ENCODE data around the gene DPM3. TPM values are rescaled to one million over a fixed set of nuclear protein-coding genes. Genes with fewer than 3 reads are reported as not detected.

The DPM3 gene
- total and polyA plus RNA-seq, 9 of the 15 experiments (the other 6 are each of a cell fraction or from before 2014, with no cell fraction given) = 3.7 to 120 (median 36.4) TPM

DNA sequence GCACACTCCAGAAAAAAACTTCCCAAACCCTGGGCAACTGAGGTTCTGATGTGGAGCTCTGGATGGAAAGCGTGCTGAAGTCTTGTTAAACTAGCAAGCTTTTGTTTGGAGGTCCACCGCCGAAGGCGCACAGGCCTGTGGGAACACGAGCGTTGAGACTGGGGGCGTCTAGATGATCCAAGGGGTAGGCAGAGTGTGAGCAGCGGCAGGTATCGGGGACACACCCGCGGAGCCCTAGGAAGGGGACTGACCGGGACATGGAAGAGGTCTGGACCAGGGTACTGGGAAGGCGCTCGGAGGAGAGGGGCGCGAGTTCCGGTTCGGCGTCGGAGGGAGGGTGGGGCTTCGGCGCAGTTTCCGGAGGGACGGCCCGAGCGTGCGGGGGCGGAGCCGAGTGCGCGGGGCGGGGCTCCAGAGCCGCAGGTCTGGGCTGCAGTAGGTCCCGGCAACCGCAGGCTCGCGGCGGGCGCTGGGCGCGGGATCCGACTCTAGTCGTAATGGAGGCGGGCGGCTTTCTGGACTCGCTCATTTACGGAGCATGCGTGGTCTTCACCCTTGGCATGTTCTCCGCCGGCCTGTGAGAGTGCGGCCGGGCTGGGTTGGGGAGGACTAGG, 4.8 kb downstream of the DPM3 start, which contains the start of gene SLC50A1 (continued):
- TF ChIP-seq, protein P1, sequence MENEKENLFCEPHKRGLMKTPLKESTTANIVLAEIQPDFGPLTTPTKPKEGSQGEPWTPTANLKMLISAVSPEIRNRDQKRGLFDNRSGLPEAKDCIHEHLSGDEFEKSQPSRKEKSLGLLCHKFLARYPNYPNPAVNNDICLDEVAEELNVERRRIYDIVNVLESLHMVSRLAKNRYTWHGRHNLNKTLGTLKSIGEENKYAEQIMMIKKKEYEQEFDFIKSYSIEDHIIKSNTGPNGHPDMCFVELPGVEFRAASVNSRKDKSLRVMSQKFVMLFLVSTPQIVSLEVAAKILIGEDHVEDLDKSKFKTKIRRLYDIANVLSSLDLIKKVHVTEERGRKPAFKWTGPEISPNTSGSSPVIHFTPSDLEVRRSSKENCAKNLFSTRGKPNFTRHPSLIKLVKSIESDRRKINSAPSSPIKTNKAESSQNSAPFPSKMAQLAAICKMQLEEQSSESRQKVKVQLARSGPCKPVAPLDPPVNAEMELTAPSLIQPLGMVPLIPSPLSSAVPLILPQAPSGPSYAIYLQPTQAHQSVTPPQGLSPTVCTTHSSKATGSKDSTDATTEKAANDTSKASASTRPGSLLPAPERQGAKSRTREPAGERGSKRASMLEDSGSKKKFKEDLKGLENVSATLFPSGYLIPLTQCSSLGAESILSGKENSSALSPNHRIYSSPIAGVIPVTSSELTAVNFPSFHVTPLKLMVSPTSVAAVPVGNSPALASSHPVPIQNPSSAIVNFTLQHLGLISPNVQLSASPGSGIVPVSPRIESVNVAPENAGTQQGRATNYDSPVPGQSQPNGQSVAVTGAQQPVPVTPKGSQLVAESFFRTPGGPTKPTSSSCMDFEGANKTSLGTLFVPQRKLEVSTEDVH (IDR thresholded peaks at IDR 0.05; ENCODE audit: low read depth, partially characterized antibody) = peak; percentile 42
- TF ChIP-seq FOXJ2 (tag; IDR thresholded peaks at IDR 0.05) (0 out of 2 replicates have a peak, but pooled peaks have one; percentile 39), ZNF140 (CRISPR knock-in tag; IDR thresholded peaks at IDR 0.05) (no peak), ARID1B (IDR thresholded peaks at IDR 0.05) (0 out of 2 replicates have a peak, but pooled peaks have one; percentile 42), STAG1 (CRISPR knock-in tag; IDR thresholded peaks at IDR 0.05; ENCODE audit: borderline replicate concordance) (no peak), HNRNPLL (IDR thresholded peaks at IDR 0.05; ENCODE audit: low read depth, low read length, poor library complexity, severe bottlenecking) (peak; percentile 97), SNIP1 (IDR thresholded peaks at IDR 0.05; ENCODE audit: low read depth) (no peak), EZH2 (IDR thresholded peaks at IDR 0.05; ENCODE audit: borderline replicate concordance, low read depth, low read length) (no peak), POLR2G (IDR thresholded peaks at IDR 0.05; ENCODE audit: low read depth, low read length) (peak; percentile 92), ZNF3 (CRISPR knock-in tag; IDR thresholded peaks at IDR 0.05) (no peak), FOSL1 (tag; conservative IDR thresholded peaks at IDR 0.05) (peak; percentile 70), CTBP1 (IDR thresholded peaks at IDR 0.05; ENCODE audit: borderline replicate concordance) (peak; percentile 38; the same call in 1 of the 2 replicates), POLR2H (tag; IDR thresholded peaks at IDR 0.05; ENCODE audit: low read depth) (peak; percentile 86)
- TF ChIP-seq, protein P2, sequence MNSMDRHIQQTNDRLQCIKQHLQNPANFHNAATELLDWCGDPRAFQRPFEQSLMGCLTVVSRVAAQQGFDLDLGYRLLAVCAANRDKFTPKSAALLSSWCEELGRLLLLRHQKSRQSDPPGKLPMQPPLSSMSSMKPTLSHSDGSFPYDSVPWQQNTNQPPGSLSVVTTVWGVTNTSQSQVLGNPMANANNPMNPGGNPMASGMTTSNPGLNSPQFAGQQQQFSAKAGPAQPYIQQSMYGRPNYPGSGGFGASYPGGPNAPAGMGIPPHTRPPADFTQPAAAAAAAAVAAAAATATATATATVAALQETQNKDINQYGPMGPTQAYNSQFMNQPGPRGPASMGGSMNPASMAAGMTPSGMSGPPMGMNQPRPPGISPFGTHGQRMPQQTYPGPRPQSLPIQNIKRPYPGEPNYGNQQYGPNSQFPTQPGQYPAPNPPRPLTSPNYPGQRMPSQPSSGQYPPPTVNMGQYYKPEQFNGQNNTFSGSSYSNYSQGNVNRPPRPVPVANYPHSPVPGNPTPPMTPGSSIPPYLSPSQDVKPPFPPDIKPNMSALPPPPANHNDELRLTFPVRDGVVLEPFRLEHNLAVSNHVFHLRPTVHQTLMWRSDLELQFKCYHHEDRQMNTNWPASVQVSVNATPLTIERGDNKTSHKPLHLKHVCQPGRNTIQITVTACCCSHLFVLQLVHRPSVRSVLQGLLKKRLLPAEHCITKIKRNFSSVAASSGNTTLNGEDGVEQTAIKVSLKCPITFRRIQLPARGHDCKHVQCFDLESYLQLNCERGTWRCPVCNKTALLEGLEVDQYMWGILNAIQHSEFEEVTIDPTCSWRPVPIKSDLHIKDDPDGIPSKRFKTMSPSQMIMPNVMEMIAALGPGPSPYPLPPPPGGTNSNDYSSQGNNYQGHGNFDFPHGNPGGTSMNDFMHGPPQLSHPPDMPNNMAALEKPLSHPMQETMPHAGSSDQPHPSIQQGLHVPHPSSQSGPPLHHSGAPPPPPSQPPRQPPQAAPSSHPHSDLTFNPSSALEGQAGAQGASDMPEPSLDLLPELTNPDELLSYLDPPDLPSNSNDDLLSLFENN (IDR thresholded peaks at IDR 0.05; ENCODE audit: low read depth in 2 of 2, low read length in 2 of 2) = no peak
- TF ChIP-seq, protein P3, sequence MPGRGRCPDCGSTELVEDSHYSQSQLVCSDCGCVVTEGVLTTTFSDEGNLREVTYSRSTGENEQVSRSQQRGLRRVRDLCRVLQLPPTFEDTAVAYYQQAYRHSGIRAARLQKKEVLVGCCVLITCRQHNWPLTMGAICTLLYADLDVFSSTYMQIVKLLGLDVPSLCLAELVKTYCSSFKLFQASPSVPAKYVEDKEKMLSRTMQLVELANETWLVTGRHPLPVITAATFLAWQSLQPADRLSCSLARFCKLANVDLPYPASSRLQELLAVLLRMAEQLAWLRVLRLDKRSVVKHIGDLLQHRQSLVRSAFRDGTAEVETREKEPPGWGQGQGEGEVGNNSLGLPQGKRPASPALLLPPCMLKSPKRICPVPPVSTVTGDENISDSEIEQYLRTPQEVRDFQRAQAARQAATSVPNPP (IDR thresholded peaks at IDR 0.05; ENCODE audit: borderline replicate concordance, insufficient read depth, insufficient read length) = no peak
- TF ChIP-seq, protein P4, sequence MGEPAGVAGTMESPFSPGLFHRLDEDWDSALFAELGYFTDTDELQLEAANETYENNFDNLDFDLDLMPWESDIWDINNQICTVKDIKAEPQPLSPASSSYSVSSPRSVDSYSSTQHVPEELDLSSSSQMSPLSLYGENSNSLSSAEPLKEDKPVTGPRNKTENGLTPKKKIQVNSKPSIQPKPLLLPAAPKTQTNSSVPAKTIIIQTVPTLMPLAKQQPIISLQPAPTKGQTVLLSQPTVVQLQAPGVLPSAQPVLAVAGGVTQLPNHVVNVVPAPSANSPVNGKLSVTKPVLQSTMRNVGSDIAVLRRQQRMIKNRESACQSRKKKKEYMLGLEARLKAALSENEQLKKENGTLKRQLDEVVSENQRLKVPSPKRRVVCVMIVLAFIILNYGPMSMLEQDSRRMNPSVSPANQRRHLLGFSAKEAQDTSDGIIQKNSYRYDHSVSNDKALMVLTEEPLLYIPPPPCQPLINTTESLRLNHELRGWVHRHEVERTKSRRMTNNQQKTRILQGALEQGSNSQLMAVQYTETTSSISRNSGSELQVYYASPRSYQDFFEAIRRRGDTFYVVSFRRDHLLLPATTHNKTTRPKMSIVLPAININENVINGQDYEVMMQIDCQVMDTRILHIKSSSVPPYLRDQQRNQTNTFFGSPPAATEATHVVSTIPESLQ (CRISPR knock-in tag; IDR thresholded peaks at IDR 0.05) = peak; percentile 89

Data from K562 (cell line).